ENCODE measurements around the gene NKX2-3. TPM values are rescaled to one million over a fixed set of nuclear protein-coding genes. Genes with fewer than 3 reads are reported as not detected.

NKX2-3 gene
- total and polyA plus RNA-seq, 10 donors = 10.8 to 69.1 (median 31.1) TPM

DNA sequence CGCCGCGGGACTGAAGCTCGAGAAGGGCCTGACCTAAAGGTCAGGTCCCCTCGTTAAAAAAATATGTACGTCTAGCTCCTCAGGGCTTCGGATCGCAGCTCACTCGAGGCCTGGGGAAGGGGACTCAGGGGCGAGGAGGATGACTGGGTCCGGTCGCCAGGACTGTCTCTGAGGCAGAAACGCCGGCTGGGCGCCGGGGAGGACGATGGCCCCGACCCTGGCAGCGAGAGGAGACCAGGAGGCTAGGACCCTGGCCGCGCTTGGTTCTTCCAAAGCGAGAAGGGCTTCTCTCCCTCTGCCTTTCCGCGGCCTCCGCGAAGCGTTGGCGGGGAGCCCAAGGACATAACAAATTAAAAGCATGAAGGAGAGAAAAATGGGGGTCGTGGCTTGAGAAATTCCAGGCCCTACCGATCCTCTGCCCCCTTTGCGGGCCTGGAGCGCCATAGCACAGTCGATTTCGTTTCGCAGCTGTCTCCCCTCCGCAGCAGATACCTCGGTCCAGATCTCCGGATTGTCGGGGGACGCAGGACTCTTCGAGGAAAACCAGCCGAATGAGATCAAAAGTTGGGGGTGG lies 3.1 kb downstream of the NKX2-3 start:
- H3K4me3 ChIP-seq = peak overlapping the region; percentile 43 to 77 (median 58)
- 13 to 30% (median 16%) methylated on average over 38 to 42 of the region's 42 CpGs for WGBS, 5 donors
- DNase-seq = no peak
- intact Hi-C loops (cut with DNase I; ENCODE audit: low total_unique reads) = loop anchor here (10.0 kb wide), 1 partner anchor 101 kb away; the partner anchor contains the start of gene GOT1
- peak overlapping the region; percentile 51 to 95 (median 84) for H3K27ac ChIP-seq
- peaks cover 0 to 18% (median 0%) of the 10 kb centered on the region in 6 donors for H3K36me3 ChIP-seq
- TF ChIP-seq POLR2AphosphoS5 (IDR thresholded peaks at IDR 0.05) (peak in 2 of 3 donors; percentile 10 to 47), POLR2A (IDR thresholded peaks at IDR 0.05) (no peak)
- TF ChIP-seq, protein P1, sequence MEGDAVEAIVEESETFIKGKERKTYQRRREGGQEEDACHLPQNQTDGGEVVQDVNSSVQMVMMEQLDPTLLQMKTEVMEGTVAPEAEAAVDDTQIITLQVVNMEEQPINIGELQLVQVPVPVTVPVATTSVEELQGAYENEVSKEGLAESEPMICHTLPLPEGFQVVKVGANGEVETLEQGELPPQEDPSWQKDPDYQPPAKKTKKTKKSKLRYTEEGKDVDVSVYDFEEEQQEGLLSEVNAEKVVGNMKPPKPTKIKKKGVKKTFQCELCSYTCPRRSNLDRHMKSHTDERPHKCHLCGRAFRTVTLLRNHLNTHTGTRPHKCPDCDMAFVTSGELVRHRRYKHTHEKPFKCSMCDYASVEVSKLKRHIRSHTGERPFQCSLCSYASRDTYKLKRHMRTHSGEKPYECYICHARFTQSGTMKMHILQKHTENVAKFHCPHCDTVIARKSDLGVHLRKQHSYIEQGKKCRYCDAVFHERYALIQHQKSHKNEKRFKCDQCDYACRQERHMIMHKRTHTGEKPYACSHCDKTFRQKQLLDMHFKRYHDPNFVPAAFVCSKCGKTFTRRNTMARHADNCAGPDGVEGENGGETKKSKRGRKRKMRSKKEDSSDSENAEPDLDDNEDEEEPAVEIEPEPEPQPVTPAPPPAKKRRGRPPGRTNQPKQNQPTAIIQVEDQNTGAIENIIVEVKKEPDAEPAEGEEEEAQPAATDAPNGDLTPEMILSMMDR (IDR thresholded peaks at IDR 0.05 in 8 of 11, conservative IDR thresholded peaks at IDR 0.05 in 3 of 11) = no peak
- no peaks in the 10 kb centered on the region for H3K9me3 ChIP-seq
- H3K27me3 ChIP-seq (replicated peaks in 1 of 7) = peaks cover 4 to 100% (median 82%) of the 10 kb centered on the region in 7 donors
- H3K4me1 ChIP-seq = peaks cover 17 to 100% (median 76%) of the 10 kb centered on the region in 6 donors

DNA sequence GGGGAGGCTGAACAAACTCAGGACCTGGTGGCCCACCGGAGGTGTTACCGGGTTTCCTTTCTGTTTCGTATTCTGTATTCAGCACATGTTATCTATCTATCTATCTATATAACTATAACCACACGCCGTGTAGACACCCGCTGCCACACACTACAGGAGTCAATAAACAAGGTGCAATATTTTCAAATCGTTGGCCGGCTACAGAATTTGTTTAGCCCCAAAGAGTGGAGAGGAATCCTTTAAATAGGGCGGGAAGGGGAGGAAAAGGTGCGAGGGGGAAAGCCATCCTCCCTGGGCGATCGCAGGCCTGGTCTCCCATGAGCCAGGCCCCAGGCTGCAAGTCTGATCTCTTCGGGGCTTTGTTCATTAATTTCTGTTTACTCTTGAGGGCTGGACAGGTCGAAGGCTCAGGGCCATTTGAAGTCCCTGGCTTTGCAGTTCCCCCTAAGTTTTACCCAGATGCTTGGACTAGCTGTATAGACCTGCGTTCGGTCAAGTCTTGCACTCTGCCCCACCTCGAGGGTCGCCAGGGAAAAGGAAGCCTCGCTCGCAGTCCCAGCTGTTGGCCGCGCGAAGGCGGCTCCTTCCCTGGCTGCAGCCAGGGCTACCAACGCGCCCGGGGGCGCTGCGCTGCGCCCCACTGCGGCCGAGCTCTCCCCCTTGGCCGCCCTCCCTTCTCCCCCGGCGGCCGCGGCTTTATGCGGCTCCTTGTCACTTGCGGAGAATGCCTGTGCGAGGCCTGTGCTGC lies 3.8 kb downstream of the NKX2-3 start:
- H3K4me1 ChIP-seq = peaks cover 17 to 100% (median 75%) of the 10 kb centered on the region in 6 donors
- 9 to 25% (median 12%) methylated on average over 18 to 40 of the region's 40 CpGs for WGBS, 5 donors
- no peak for DNase-seq
- peaks cover 0 to 100% (median 80%) of the 10 kb centered on the region in 7 donors for H3K27me3 ChIP-seq (replicated peaks in 1 of 7)
- peak overlapping the region; percentile 43 to 77 (median 58) for H3K4me3 ChIP-seq
- intact Hi-C loops (cut with DNase I; ENCODE audit: low total_unique reads) = loop anchor here (10.0 kb wide), 1 partner anchor 102 kb away; the partner anchor contains the start of gene GOT1
- H3K36me3 ChIP-seq = peaks cover 0 to 18% (median 0%) of the 10 kb centered on the region in 6 donors
- H3K27ac ChIP-seq = peak overlapping the region; percentile 51 to 95 (median 84)
- TF ChIP-seq, protein P1 (IDR thresholded peaks at IDR 0.05 in 8 of 11, conservative IDR thresholded peaks at IDR 0.05 in 3 of 11) = no peak
- no peaks in the 10 kb centered on the region for H3K9me3 ChIP-seq

DNA sequence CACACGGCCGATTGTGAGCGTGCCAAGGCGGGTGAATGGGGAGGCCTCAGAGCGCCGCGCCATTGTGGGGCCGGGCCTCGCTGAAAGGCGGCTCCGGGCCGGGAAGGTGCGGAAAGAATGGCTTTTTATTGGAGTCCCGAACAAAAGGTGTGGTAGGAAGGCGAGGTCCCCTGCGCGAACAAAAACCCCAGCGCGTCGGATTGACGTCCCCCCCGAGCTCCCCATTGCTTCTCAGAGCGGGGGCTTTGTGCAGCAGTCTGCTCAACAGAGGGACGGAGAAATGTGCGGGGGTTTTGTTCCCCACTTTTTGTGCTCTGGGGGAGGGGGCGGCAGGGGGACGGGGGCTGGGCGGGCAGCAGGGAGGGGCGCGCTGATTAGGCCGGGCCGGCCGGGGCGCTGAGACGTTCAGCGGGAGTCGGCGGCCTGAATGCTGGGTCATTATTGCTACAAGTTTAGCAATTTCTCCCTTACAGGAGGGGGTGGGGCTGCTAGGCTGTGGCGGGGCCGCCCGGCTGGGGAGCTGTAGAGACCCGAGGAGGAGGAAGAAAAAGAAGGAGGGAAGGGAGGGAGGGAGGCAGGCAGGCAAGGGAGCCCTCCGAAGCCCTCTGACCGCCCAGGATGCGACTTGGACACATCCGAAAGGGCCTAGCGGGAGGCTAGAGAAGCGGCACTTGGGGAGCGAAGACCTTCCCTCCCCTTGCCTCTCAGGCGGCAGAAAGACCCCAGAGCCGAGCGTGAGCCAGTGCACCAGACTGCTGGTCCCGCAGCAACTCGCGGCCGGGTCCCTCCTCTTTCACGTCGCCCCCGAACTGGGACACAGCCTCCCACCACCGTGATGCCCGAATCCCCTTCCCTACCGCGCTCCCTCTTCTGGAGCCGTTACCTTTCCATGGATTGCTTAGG lies 4.6 kb downstream of the NKX2-3 start:
- intact Hi-C loops (cut with DNase I; ENCODE audit: low total_unique reads) = loop anchor here (10.0 kb wide), 1 partner anchor 103 kb away; the partner anchor contains the start of gene GOT1
- no peak for DNase-seq

More for the DNA sequence above, 4.6 kb downstream of the NKX2-3 start:
- H3K9me3 ChIP-seq = no peaks in the 10 kb centered on the region
- peak overlapping the region; percentile 20 to 77 (median 58) for H3K4me3 ChIP-seq
- H3K4me1 ChIP-seq = peaks cover 17 to 94% (median 71%) of the 10 kb centered on the region in 6 donors
- peaks cover 0 to 18% (median 0%) of the 10 kb centered on the region in 6 donors for H3K36me3 ChIP-seq
- peaks cover 0 to 100% (median 74%) of the 10 kb centered on the region in 7 donors for H3K27me3 ChIP-seq (replicated peaks in 1 of 7)
- peak overlapping the region; percentile 51 to 95 (median 84) for H3K27ac ChIP-seq
- WGBS, 5 donors = 14 to 21% (median 16%) methylated on average over 52 to 64 of the region's 64 CpGs
- TF ChIP-seq, protein P1 (IDR thresholded peaks at IDR 0.05 in 8 of 11, conservative IDR thresholded peaks at IDR 0.05 in 3 of 11) = no peak
- TF ChIP-seq POLR2AphosphoS5 (IDR thresholded peaks at IDR 0.05) = peak in 2 of 3 donors; percentile 46 to 56
